Heart left ventricle (tissue), 13 donors: ENCODE measurements around the gene TMEM175.

ENCODE experiments used
- CTCF ChIP-seq, 12 donors: fragments of 200-600 bp; sonication (generic) in 4 of 12; IDR thresholded peaks; one replicate each; pipeline versions ENCODE4 v1.5.0 to v1.8.0; 2018 to 2022; ENCODE audit warnings: antibody characterized with exemption in 12 of 12, mild to moderate bottlenecking in 5 of 12
- POLR2A ChIP-seq, 2 donors: fragments of 450-650 bp; IDR thresholded peaks; one replicate each; pipeline ENCODE4 v1.6.1; 2017; ENCODE audit warnings: antibody characterized with exemption in 2 of 2, mild to moderate bottlenecking in 2 of 2, moderate library complexity in 2 of 2
- donor health status: ischemic (EF 13 %, LVEDD 7.1; RV severe dilation, severe dysfunction).
- donor health status: DM: no; HTN: yes; CAD: no.
- donor health status: DM: no; HTN: no; CAD: no.
- donor health status: ischemic (EF 25% LVEDD 6.9; RV normal size, moderate dysfunction).
- donor health status: ischemic (EF 25% LVEDD 5.7; RV mildly dilated, moderate dysfunction).
- donor health status: ischemic (EF 35%, LVEDD 5.7; RV mildly dilated, moderate dysfunction).
- donor health status: nonischemic (EF 11% LVEDD 7.7; RV severe dilation, severe dysfunction).
- donor health status: DM: yes; HTN: yes; CAD: no.
- donor health status: PGD.
- donor health status: ischemic (EF 29% LVEDD 5.4; RV normal size, mild dysfunction).
- donor health status: nonischemic (EF 23%, LVEDD 6.1; RV moderate dilation, normal function).

- TF ChIP-seq CTCF (IDR thresholded peaks at IDR 0.05) (no peak), POLR2A (IDR thresholded peaks at IDR 0.05) (no peak)
Observed at GRCh38 chr4:1003271-1004070, 71.2 kb downstream of the TMEM175 start.
